GM12872 (cell line): ENCODE measurements around the gene GMDS.

ENCODE experiments used
- TF ChIP-seq, protein P1 (sequence below): IDR thresholded peaks from 3 replicates; pipeline ENCODE4 v1.5.1; 2011; ENCODE audit warnings: low read depth, mild to moderate bottlenecking, low read length, moderate library complexity; ENCODE audit not compliant: insufficient read depth

Gene GMDS

DNA sequence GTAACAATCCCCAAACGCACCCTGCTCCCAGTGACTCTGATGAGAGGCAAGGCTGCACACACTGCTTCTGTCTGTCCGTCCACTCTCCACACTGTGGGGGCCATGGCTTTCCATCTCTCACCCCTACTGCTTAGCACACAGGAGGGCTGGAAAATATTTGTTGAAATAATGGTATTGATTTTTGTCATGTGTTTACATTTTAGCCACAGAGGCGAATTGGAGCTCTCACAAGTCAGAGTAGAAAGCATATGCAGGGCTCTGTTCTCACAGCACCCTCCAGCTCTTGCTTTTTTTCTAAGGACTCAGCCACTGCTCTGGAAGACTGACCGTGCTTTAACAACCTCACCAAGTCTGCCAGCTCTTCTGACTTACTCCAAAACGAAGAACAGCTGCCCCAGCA lies 273.8 kb downstream of the GMDS start:
- TF ChIP-seq, protein P1, sequence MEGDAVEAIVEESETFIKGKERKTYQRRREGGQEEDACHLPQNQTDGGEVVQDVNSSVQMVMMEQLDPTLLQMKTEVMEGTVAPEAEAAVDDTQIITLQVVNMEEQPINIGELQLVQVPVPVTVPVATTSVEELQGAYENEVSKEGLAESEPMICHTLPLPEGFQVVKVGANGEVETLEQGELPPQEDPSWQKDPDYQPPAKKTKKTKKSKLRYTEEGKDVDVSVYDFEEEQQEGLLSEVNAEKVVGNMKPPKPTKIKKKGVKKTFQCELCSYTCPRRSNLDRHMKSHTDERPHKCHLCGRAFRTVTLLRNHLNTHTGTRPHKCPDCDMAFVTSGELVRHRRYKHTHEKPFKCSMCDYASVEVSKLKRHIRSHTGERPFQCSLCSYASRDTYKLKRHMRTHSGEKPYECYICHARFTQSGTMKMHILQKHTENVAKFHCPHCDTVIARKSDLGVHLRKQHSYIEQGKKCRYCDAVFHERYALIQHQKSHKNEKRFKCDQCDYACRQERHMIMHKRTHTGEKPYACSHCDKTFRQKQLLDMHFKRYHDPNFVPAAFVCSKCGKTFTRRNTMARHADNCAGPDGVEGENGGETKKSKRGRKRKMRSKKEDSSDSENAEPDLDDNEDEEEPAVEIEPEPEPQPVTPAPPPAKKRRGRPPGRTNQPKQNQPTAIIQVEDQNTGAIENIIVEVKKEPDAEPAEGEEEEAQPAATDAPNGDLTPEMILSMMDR, result no peak

DNA sequence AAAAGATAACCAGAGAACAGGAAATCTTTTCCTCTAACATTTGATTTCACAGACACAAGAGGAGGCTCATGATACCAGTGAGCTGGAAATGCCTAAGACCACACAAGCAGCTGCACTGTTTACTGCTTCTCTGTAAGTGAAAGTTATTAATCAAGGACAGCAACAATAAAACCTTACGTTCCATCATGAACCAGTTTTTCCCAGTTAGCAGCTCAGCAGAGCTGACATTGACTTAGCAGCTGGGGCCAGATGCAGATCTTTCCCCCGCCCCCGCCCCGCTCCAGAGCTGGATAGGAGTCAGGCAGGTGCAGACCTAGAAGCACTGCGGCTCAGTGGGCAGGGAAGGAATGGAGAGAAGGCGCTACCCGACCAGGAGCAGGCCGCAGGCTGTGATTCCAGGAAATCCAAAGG lies 275.2 kb downstream of the GMDS start:
- TF ChIP-seq, protein P1, result no peak

DNA sequence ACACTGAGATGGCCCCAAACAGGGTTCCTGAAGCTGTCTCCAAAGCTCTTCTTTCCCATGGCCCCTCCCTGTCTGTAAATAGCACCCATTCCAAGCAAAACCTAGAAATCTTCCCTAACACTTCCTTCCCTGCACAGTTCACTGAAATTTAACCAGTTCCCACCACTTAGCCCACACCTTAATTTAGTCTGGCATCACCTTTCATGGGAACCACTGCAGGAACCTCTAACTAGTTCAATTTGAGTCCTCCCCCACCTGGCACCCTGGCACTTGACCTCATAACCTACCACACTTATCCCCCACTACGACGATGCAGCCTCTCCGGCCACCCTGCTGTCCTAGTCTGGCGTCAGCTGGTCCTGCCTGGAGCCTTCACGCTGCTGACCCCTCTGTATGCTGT lies 278.7 kb downstream of the GMDS start:
- TF ChIP-seq, protein P1, result no peak

DNA sequence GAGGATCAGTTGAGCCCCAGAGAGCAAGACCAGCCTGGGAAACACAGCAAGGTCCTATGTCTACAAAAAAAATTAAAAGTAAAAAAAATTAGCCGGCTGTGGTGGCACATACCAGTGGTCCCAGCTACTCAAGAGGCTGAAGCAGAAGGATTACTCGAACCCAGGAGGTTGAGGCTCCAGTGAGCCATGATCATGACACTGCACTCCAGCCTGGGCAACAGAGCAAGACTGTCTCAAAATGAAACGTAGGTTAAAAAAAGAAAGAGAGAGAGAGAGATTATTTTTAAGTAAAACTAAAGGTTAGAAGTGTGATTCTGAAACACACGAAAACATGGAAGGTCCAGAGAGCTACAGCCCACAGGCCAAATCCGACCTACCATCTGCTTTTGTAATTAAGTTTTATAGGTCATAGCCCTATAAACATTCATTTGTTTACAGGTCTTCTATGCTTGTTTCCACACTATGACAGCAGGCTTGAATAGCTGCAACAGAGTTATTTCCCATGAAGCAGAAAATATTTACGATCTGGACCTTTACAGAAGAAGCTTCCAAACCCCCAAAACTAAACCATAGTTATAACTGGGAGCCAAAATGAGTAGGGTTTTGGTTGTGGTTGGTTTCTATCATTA lies 279.7 kb downstream of the GMDS start:
- TF ChIP-seq, protein P1, result no peak

DNA sequence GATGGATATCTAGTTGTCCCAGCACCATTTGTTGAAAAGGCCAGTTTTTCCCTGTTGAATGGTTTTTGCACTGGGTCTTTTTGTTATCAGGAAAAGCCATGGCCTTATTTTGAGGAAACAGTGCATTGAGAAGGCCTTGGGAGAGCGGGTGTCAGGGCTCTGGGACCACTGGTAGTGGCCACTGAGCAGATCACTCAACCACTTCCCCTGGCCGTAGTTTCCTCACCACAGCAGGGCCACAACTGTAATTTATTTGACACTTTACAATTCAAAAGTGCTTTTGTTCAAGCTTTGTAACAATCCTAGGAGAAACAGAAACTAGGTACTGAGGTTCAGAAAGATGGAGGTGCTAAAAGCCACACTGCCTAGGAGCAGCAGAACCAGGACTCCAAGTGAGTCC lies 281.8 kb downstream of the GMDS start:
- TF ChIP-seq, protein P1, result no peak

DNA sequence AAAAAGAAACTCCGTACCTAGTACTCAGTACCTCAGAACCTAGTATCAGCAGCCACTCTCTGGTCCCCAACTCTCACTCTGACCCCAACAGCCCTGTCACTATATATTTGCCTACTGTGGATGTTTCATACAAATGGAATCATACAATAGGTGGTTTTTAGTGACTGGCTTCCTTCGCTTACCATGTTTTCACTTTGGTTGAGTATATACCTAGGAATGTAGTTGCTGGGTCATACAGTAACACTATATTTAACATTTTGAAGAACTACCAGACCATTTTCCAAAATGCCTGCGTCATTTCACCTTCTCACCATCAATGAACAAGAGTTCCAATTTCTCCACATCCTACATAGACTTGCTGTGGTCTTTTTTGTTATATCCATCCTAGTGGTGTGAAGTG lies 283.2 kb downstream of the GMDS start:
- TF ChIP-seq, protein P1, result no peak

DNA sequence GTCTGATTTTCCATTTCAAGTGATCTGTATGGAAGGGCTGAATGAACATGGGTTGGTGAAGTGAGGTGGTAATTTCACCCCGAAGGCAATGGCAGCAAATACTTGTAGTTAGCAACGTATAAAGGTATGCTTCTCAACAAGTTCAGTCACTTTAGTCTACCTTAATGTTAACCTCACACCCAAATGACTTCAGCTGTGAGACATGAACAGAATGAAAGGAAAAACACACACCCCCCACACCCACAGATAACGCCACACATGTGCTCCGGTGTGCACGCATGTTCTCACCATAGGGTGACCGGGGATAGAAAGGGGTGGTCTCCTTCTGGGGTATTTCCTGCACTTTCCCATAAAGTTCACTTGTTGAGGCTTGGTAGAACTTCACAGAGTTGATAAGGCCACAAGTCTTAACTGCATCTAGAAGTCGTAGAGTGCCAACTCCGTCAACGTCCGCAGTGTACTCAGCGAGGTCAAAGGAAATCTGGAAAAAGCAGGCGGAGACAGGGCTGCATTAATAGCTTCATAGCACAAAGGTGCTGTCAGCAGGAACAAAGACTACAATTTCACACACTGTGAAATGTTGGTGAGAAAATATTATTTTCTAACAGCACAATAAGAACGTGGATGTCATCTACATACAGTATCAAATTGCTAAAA lies 284.8 kb downstream of the GMDS start:
- TF ChIP-seq, protein P1, result no peak

DNA sequence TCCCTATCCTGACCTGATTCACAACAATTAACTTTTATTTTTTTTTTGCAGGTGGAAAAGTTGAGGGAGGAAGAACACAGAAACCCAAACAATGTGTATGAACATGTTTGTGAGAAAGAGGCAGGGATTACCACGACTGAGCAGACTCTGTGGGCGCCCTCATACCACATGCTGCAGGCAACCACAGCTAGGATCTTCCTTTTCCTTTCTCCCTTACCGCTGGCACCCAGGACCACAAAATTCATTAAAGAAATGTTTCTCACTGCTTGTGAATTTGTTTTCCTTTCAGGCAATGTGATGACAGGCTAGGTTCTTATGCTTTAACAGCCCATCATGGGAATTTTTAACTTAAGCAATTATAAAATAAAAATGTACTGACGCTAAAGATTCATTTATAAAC lies 287.1 kb downstream of the GMDS start:
- TF ChIP-seq, protein P1, result no peak
